Activated CD4-positive, alpha-beta T cell treated with anti-CD3 and anti-CD28 coated beads, Interleukin-2, Interleukin-4, amounts not matched to agents 100 ng/mL and 50 ng/mL, durations not matched to agents 16 hours and 8 hours (primary cell): ENCODE data around the gene RIPK4.

Experiments used
- DNase-seq: peaks from one replicate; pipeline ENCODE4 v3.0.0-alpha.2; 2020; ENCODE audit warnings: low spot score

RIPK4 gene

GRCh38 chr21:41766883-41767605 is at the start of gene RIPK4:
RIPK4 (minus strand) TSS chr21:41767052; CDS start chr21:41767041, 11 bp downstream.
- DNase-seq, result peak; percentile 48

DNA sequence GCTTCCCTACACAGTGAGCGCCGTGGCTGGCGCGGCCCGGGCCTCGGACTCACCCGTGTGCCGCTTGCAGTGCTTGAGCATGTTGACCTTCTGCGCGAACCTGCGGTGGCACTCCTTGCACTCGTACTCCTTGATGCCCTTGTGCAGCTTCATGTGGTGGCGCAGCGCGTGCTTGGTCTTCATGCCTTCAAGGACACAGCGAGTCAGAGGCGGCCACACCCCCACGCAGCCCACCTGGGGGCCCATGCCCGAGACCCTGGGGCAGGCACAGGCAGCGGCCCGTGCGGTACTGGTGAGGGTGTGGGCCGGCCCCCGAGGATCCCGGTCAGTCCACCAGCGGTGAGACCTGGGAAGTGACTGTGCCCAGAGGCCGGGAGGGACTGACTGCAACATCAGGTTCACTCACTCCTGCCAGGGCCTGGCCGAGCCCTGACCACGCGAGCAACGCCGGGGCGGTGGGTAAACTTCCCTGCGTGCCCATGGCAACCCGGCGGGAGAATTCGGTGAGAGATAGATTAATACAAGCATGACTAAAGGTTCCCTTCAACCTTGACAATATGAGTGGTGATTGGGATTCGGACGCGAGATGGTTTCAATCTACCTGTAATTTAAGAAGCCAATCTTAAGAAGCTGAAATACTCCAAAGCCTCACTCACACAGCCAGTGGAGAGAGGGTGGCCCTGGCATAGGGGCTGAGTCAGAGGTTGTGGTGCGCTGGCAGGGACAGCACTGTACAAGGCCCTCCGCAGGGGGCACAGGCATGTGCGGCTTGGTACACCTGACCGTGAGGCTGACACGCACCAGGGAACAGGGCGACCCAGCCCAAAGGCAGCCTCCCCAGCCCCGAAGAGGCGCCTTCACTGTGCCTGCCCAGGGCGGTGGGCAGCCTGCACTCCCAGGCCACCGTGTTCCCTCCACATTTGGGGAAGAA is 49.1 kb upstream of the RIPK4 start:
- no peak for DNase-seq

DNA sequence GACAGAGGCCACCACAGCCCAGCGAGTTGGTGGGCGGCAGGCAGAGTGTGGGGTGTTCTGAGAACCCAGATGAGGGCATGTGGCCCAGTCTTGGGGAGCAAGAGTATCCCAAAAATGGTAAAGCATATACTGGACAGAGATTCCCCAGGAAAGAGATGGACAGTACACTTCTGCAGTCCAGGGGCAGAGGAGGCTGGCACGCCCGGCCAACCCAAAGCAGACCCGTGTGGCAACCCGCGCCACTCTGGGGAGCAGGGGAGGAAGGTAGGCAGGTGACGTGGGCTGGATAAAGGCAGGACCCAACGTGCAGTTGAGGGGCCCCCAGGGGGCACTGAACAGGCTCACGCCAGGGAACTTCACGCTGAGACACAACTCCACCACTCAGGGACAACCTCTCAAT is 46.4 kb upstream of the RIPK4 start:
- no peak for DNase-seq

DNA sequence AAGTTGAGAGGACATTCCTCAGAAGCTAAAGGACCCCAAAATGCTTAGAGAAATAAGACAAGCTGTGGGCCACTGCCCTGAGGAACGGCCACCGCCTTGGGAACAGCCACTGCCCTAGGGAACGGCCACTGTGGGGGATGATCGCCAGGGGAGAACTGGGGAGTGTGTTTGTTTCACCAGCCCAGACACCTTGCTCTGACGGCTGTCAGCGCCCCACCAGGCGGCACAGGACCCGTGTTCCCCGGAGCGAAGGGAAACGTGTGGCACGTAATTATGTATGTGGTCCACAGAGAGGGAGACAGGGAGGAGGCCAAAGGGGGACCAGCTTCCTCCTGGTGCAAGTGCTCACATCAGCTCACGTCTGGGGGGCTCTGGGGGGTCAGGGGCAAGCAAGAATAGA is 45.8 kb upstream of the RIPK4 start:
- no peak for DNase-seq

- DNase-seq, result no peak
These were observed 43.7 kb upstream of the RIPK4 start for GRCh38 chr21:41810597-41810932.

- DNase-seq, result no peak
These were observed 43.2 kb upstream of the RIPK4 start for GRCh38 chr21:41809891-41810596.

GRCh38 chr21:41808846-41809245 is 42.0 kb upstream of the RIPK4 start:
- DNase-seq, result no peak

DNA sequence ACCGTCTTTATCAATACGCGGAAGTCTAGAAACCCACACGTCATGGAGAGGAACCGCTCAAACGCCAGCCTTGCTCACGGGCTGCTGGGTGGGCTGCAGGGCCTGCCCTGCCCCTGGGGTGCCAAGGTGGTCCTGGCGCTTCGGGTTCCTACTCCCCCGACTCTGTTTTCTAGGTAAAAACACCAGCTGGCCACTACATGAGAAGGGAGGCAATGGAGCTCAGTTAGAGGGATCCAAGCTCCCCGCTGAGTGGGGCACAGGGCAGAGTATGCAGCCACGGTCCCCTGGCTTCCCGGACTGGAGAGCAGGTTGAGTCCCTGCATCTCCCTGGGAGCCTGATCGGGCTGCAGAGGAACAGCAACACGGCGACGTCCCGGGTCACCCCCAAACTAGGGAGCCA is 41.2 kb upstream of the RIPK4 start:
- DNase-seq, result no peak

- no peak for DNase-seq
These were observed 39.9 kb upstream of the RIPK4 start for GRCh38 chr21:41806773-41807172.

DNA sequence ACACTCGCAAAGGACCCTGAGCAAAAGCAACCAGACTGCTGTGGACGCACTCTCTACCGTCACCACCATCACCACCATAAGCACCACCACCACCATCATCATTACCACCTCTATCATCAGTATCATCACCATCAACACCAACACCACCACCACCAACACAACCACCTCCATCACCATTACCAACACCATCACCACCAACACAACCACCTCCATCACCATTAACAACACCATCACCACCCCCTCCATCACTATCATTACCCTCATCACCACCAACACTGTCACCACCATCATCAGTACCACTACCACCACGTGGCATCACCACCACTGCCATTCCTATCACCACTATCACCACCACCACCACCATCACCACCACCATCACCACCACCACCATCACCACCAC is 38.8 kb upstream of the RIPK4 start:
- DNase-seq, result no peak

DNA sequence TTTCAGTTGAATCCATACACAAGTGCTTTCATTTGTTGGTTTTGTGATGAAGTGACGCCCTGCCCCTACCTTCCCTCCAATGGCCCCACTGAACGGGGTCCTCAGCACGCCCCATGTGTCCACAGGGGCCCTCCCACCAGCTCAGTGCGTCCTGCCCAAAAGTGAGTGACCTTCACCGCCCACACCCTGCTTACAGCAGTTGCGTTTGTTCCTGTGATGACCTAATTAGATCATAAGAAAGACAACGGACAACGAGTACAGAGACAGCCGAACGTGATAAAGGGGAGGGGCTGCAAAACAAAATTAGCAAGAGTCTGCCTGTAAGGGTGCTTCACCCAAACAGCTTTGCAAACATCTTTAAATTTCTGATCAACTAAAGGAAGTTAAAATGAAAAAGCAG is 38.2 kb upstream of the RIPK4 start:
- DNase-seq, result no peak

GRCh38 chr21:41804381-41804780 is 37.5 kb upstream of the RIPK4 start:
- no peak for DNase-seq

GRCh38 chr21:41803316-41803715 is 36.5 kb upstream of the RIPK4 start:
- no peak for DNase-seq

DNA sequence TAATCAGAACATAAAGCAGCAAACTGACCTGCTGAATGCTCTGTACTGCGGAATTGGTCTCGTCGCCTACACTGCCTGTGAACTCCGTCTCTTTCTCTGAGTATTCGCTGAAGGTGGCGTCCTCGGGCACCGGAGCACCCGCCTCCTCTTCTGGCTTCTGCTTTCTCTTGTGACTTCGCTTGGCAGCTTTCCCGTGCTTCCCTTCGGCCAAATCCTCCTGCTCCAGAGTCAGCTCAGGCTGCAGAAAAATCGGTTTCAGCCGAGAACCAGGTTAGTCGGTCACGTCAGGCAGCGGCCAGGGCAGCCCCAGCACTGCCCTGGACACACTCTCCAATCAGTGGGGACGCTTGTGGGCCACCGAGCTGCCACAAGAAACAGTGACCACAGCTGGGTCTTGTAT is 35.8 kb upstream of the RIPK4 start:
- no peak for DNase-seq

GRCh38 chr21:41802198-41802584 is 35.3 kb upstream of the RIPK4 start:
- DNase-seq, result no peak

DNA sequence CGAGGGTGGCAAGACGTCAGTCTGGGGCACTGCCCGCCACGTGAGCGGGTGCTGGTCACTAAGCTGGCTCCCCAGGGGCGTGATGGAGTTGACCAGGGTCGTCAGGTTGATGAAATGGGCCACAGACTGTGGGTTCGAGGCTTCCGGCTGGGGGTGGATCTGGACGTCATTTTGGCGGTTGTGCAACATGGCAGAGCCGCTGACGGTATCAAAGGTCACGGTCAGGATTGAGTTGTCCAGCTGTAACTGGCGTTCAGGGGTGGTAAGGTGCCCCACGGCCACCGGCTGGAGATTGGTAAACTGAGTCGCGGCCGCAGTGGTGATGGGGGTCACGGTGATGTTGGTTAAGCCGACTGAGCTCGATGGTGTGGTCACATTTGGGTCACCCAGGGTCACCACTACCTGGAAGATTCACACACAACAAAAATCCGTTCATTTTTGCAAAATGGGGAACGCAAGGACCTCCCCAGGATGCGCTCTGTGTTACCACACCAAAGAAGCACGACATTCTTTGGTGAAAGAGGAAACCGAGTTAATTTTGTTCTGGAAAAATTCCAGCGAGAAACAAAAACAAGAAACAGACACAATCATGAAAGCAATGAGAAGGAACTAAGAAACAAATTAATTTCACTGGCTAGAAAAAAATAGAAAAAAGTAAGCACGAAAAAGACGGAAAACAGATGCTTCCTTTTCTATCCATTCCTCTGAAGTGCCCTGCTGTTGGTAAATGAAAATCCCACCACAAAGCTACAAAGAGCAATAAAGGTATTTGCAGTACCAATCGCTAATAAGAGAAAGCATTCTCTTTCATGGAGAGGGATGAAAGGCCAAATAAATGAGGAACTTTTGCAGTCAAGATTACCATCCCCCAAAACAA is 34.7 kb upstream of the RIPK4 start:
- no peak for DNase-seq

- DNase-seq, result no peak
These were observed 33.8 kb upstream of the RIPK4 start for GRCh38 chr21:41800425-41801320.

DNA sequence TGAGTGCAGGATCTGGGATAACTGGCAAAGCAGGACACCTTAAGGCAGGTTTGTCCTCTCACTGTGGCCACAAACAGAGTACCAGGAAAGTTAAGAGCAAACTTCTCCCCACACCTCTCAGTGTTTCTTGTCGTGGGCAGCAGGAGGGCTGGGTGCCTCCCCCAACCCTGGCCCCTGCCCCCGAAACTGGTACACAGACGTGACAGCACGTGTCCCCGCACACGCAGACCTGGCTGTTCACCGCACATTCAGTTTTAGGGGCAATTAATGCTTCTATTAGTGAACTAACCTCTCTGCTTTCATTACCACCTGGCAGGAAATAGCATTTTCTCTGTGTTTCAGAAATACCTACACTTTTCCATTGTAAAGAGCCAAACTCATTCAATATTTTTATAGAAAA is 32.9 kb upstream of the RIPK4 start:
- no peak for DNase-seq

DNA sequence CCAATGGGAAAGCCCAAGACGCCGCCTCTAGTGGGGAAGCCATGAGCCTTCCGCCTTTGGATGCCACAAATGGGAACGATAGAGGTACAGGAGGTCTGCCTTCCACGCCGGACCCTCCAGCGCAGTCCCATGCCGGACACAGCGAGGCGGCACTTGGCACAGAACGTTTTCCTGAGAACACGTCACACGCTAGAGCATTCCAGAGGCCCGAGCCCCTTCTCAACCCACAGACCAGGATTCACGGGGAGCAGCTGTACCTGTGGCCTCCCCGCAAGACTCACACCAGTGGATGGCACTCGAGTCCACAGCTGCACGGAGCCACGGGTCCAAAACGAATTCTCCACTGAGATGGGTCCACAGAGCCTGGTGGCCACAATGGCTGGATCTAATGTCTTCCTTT is 31.5 kb upstream of the RIPK4 start:
- no peak for DNase-seq

GRCh38 chr21:41796476-41797080 is 29.7 kb upstream of the RIPK4 start:
- no peak for DNase-seq
